H9 (cell line): Measurements from ENCODE around the gene LRRC26. TPM values are rescaled to one million over a fixed set of nuclear protein-coding genes. Genes with fewer than 3 reads are reported as not detected.

ENCODE experiments used
- DNase-seq: peaks from one replicate; pipeline ENCODE4 v3.0.0-alpha.2; 2017
- H2AFZ ChIP-seq: one replicate; pipeline ENCODE4 v1.6.1; 2013; ENCODE audit warnings: mild to moderate bottlenecking, low read length, control low read depth, moderate library complexity
- H2AK5ac ChIP-seq: 2 replicates; pipeline ENCODE4 v1.6.1; 2013; ENCODE audit warnings: low read length, control low read depth, mixed read lengths; ENCODE audit not compliant: insufficient read length
- H2BK120ac ChIP-seq: one replicate; pipeline ENCODE4 v1.6.1; 2013; ENCODE audit warnings: low read depth, mild to moderate bottlenecking, low read length, control low read depth, inconsistent platforms; ENCODE audit not compliant: poor library complexity, severe bottlenecking
- H2BK12ac ChIP-seq: 2 replicates; pipeline ENCODE4 v1.6.1; 2013; ENCODE audit warnings: low read length, control low read depth, mixed read lengths, low read depth; ENCODE audit not compliant: insufficient read length
- H2BK15ac ChIP-seq: 2 replicates; pipeline ENCODE4 v1.6.1; 2013; ENCODE audit warnings: low read depth, low read length, control low read depth
- H2BK20ac ChIP-seq: one replicate; pipeline ENCODE4 v1.6.1; 2013; ENCODE audit warnings: low read depth, mild to moderate bottlenecking, low read length, control low read depth, inconsistent platforms; ENCODE audit not compliant: poor library complexity, severe bottlenecking
- H2BK5ac ChIP-seq: 2 replicates; pipeline ENCODE4 v1.6.1; 2013; ENCODE audit warnings: low read length, control low read depth, mixed read lengths; ENCODE audit not compliant: insufficient read length
- H3K14ac ChIP-seq: 2 replicates; pipeline ENCODE4 v1.6.1; 2013; ENCODE audit warnings: low read length, control low read depth; ENCODE audit not compliant: insufficient read depth
- H3K18ac ChIP-seq: 2 replicates; pipeline ENCODE4 v1.6.1; 2013; ENCODE audit warnings: low read depth, mild to moderate bottlenecking, mixed read lengths, low read length, control low read depth; ENCODE audit not compliant: insufficient read length
- H3K23ac ChIP-seq: 2 replicates; pipeline ENCODE4 v1.6.1; 2013; ENCODE audit warnings: low read length, control low read depth, mixed read lengths, low read depth; ENCODE audit not compliant: insufficient read length
- H3K23me2 ChIP-seq: 2 replicates; pipeline ENCODE4 v1.6.1; 2013; ENCODE audit warnings: low read depth, mild to moderate bottlenecking, mixed read lengths, low read length, control low read depth; ENCODE audit not compliant: insufficient read length, poor library complexity, severe bottlenecking
- H3K27ac ChIP-seq: 2 replicates; pipeline ENCODE4 v1.5.1; 2013; ENCODE audit warnings: low read length, control low read depth, mixed read lengths, low read depth; ENCODE audit not compliant: insufficient read length
- H3K27me3 ChIP-seq: 2 replicates; pipeline ENCODE4 v1.6.1; 2013; ENCODE audit warnings: low read length, control low read depth, inconsistent platforms; ENCODE audit not compliant: insufficient read depth
- H3K4ac ChIP-seq: 2 replicates; pipeline ENCODE4 v1.6.1; 2013; ENCODE audit warnings: low read depth, mild to moderate bottlenecking, control low read depth, inconsistent platforms, low read length, moderate library complexity
- H3K4me1 ChIP-seq: 2 replicates; pipeline ENCODE4 v1.6.1; 2013; ENCODE audit warnings: low read length, control low read depth, inconsistent platforms; ENCODE audit not compliant: insufficient read depth
- H3K4me2 ChIP-seq: 2 replicates; pipeline ENCODE4 v1.6.1; 2013; ENCODE audit warnings: low read length, control low read depth, mixed read lengths; ENCODE audit not compliant: insufficient read length, insufficient read depth
- H3K56ac ChIP-seq: 2 replicates; pipeline ENCODE4 v1.6.1; 2013; ENCODE audit warnings: low read depth, mild to moderate bottlenecking, mixed read lengths, low read length, control low read depth; ENCODE audit not compliant: insufficient read length
- H3K79me1 ChIP-seq: 2 replicates; pipeline ENCODE4 v1.6.1; 2013; ENCODE audit warnings: low read depth, mild to moderate bottlenecking, moderate library complexity, low read length, control low read depth, inconsistent platforms; ENCODE audit not compliant: insufficient read depth, poor library complexity, severe bottlenecking
- H3K79me2 ChIP-seq: 2 replicates; pipeline ENCODE4 v1.6.1; 2013; ENCODE audit warnings: low read length, control low read depth, inconsistent platforms; ENCODE audit not compliant: insufficient read depth
- H3K9ac ChIP-seq: 2 replicates; pipeline ENCODE4 v1.6.1; 2013; ENCODE audit warnings: low read length, control low read depth, mixed read lengths; ENCODE audit not compliant: insufficient read length; ENCODE audit errors: extremely low read depth
- H3K9me3 ChIP-seq: one replicate; pipeline ENCODE4 v1.6.1; 2013; ENCODE audit warnings: low read depth, low read length, inconsistent platforms; ENCODE audit not compliant: control insufficient read depth
- H3T11ph ChIP-seq: one replicate; pipeline ENCODE4 v1.6.1; 2013; ENCODE audit warnings: mild to moderate bottlenecking, low read length, control low read depth, inconsistent platforms
- H4K20me1 ChIP-seq: one replicate; pipeline ENCODE4 v1.6.1; 2013; ENCODE audit not compliant: control insufficient read depth, insufficient read length, insufficient read depth
- H4K5ac ChIP-seq: 2 replicates; pipeline ENCODE4 v1.6.1; 2013; ENCODE audit warnings: low read depth, mild to moderate bottlenecking, mixed read lengths, low read length, control low read depth; ENCODE audit not compliant: insufficient read length
- H4K8ac ChIP-seq: replicated peaks from 2 replicates; pipeline ENCODE4 v1.6.1; 2013; ENCODE audit warnings: low read length, control low read depth, mixed read lengths, low read depth; ENCODE audit not compliant: insufficient read length
- H4K91ac ChIP-seq: 2 replicates; pipeline ENCODE4 v1.6.1; 2013; ENCODE audit warnings: low read depth, mild to moderate bottlenecking, moderate library complexity, mixed read lengths, low read length, control low read depth; ENCODE audit not compliant: insufficient read length
- H3K27ac Mint-ChIP-seq, 3 experiments: 2 replicates in 2 of 3; 3 replicates in 1 of 3; pipeline ENCODE4 v1.8.0; 2020 to 2021; ENCODE audit warnings: mixed read lengths in 3 of 3, mild to moderate bottlenecking in 1 of 3, moderate library complexity in 1 of 3
- H3K27me3 Mint-ChIP-seq: 2 replicates; pipeline ENCODE4 v1.8.0; 2021; ENCODE audit warnings: low read depth, mild to moderate bottlenecking, moderate library complexity, mixed read lengths
- H3K36me3 Mint-ChIP-seq, 3 experiments: 2 replicates in 2 of 3; 3 replicates in 1 of 3; pipeline ENCODE4 v1.8.0; 2020 to 2021; ENCODE audit warnings: low read depth in 3 of 3, mixed read lengths in 3 of 3; ENCODE audit not compliant: insufficient read depth in 1 of 3
- H3K4me1 Mint-ChIP-seq, 2 experiments: 2 replicates each; pipeline ENCODE4 v1.8.0; 2020; ENCODE audit warnings: mixed read lengths in 2 of 2
- H3K4me3 Mint-ChIP-seq, 2 experiments: 2 replicates in 1 of 2; 3 replicates in 1 of 2; pipeline ENCODE4 v1.8.0; 2020 to 2021; ENCODE audit warnings: mild to moderate bottlenecking in 2 of 2, mixed read lengths in 2 of 2, moderate library complexity in 1 of 2
- H3K9me3 Mint-ChIP-seq, 2 experiments: 2 replicates in 1 of 2; 3 replicates in 1 of 2; pipeline ENCODE4 v1.8.0; 2020; ENCODE audit warnings: mild to moderate bottlenecking in 2 of 2, mixed read lengths in 2 of 2, moderate library complexity in 1 of 2
- WGBS: extraction: QIAGEN DNeasy Blood & Tissue Kit; methylation state at CpG from one replicate; pipeline ENCODE4 v1.1.7; 2013; ENCODE audit warnings: missing lambda C conversion rate, low lambda C conversion rate, mixed read lengths; ENCODE audit not compliant: insufficient read length; ENCODE audit errors: extremely low coverage; 5-methylcytosine and 5-hydroxymethylcytosine counted together
- total RNA-seq: library from RNA; stranded (reverse); gene quantifications from 2 replicates; pipeline ENCODE4 v1.2.1, GENCODE V29; 2021
- TF ChIP-seq, protein P1 (sequence below): fragments of 200-600 bp; sonication (generic); conservative IDR thresholded peaks from 3 replicates; pipeline ENCODE4 v1.8.0; 2021; ENCODE audit warnings: antibody characterized with exemption, mild to moderate bottlenecking

Gene LRRC26
- total RNA-seq, 1 experiment from 2014 or later: 0.96 TPM

DNA sequence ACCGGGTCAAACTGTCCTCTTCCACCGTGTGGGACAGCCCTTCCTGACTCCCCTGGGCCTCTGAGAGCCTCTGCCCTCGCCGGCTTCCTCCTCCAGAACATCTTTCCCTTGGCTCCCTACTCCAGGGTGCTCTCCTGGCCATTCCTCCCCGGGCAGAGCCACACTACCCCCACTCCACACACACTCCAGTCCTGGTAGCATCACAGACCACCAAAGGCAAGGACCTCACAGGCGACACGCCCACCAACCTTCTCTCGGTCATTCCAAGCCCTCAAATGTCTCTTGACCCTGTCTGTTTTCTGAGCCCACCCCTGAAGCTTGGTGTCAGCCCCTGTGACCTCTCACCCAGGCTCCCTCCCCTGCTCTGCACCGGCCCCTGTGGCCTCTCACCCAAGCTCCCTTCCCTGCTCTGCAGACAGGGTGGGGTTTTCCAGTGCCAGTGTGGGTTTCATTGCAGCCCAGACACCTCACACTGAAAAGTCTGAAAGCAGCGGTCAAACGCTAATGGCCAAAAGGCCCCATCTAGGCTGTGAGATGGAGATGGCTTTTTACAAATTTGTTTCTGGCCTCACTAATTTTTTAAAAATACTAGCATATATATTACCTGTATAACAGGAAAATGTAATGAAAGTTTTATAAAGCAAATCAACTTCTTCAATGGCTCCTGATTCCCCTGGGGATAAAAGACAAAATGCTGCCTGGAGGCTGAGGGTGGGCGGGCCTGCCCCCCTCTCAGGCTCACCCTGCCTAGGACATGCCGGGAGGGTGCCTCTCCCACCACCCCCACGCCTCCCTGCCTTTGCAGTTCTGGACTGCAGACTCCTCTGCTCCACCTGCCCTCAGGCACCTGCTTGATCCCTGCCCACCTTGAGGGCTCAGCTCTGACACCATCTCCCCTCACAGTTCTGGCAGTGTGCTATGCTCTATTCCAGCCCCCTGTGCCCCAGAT is 10.5 kb downstream of the LRRC26 start:
- H3K4ac ChIP-seq: no peak overlapping the region
- no peak overlapping the region for H2AK5ac ChIP-seq
- no peak overlapping the region for H3K56ac ChIP-seq
- peaks cover 33% of the 10 kb centered on the region; the same call in 1 of the 2 replicates for H3K27me3 ChIP-seq
- H3K9ac ChIP-seq: no peak overlapping the region
- H3K4me2 ChIP-seq: no peak overlapping the region
- H3K14ac ChIP-seq: no peak overlapping the region
- H3K79me1 ChIP-seq: no peaks in the 10 kb centered on the region
- TF ChIP-seq, protein P1, sequence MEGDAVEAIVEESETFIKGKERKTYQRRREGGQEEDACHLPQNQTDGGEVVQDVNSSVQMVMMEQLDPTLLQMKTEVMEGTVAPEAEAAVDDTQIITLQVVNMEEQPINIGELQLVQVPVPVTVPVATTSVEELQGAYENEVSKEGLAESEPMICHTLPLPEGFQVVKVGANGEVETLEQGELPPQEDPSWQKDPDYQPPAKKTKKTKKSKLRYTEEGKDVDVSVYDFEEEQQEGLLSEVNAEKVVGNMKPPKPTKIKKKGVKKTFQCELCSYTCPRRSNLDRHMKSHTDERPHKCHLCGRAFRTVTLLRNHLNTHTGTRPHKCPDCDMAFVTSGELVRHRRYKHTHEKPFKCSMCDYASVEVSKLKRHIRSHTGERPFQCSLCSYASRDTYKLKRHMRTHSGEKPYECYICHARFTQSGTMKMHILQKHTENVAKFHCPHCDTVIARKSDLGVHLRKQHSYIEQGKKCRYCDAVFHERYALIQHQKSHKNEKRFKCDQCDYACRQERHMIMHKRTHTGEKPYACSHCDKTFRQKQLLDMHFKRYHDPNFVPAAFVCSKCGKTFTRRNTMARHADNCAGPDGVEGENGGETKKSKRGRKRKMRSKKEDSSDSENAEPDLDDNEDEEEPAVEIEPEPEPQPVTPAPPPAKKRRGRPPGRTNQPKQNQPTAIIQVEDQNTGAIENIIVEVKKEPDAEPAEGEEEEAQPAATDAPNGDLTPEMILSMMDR: no peak
- no peak overlapping the region for H2AFZ ChIP-seq
- Mint-ChIP-seq H3K4me1 (peaks cover 0 to 11% of the 10 kb centered on the region in 2 experiments; a peak in 2 of 4 replicates), H3K4me3 (peak overlapping the region in 1 of 2 experiments; percentile 36; a peak in 2 of 5 replicates), H3K36me3 (no peaks in the 10 kb centered on the region), H3K9me3 (no peaks in the 10 kb centered on the region; a peak in 1 of 5 replicates), H3K27me3 (peaks cover 90% of the 10 kb centered on the region), H3K27ac (no peak overlapping the region)
- H4K91ac ChIP-seq: no peak overlapping the region
- peaks cover 21% of the 10 kb centered on the region for H3K23me2 ChIP-seq
- DNase-seq: no peak
- no peak overlapping the region for H3K27ac ChIP-seq
- no peak overlapping the region for H4K5ac ChIP-seq
- H3K23ac ChIP-seq: no peak overlapping the region
- H3K18ac ChIP-seq: no peak overlapping the region
- no peak overlapping the region for H2BK20ac ChIP-seq
- H3K9me3 ChIP-seq: no peaks in the 10 kb centered on the region
- no peak overlapping the region for H2BK120ac ChIP-seq
- H3K4me1 ChIP-seq: no peaks in the 10 kb centered on the region
- H4K20me1 ChIP-seq: peaks cover 2% of the 10 kb centered on the region
- H3T11ph ChIP-seq: no peak overlapping the region
- WGBS: no CpG with 5 or more reads among the region's 14 CpGs
- H2BK12ac ChIP-seq: no peak overlapping the region
- H2BK5ac ChIP-seq: no peak overlapping the region
- no peaks in the 10 kb centered on the region for H3K79me2 ChIP-seq
- no peak overlapping the region for H4K8ac ChIP-seq
- no peak overlapping the region for H2BK15ac ChIP-seq
